ENCODE data around the gene PRELID3B. TPM values are rescaled to one million over a fixed set of nuclear protein-coding genes. Genes with fewer than 3 reads are reported as not detected.

PRELID3B gene
- total RNA-seq, 1 experiment from 2014 or later: 52.6 TPM

- no peaks in the 10 kb centered on the region for H3K23me2 ChIP-seq (ENCODE audit: insufficient read length, low read depth, low read length, poor library complexity, severe bottlenecking)
- H3K9ac ChIP-seq (ENCODE audit: extremely low read depth, insufficient read length, low read length): no peak overlapping the region
- H3K14ac ChIP-seq (ENCODE audit: insufficient read depth, low read length): no peak overlapping the region
- no peak overlapping the region for H3K23ac ChIP-seq (ENCODE audit: insufficient read length, low read depth, low read length)
- H3K4me1 ChIP-seq (ENCODE audit: insufficient read depth, low read length): no peaks in the 10 kb centered on the region
- H4K91ac ChIP-seq (ENCODE audit: insufficient read length, low read depth, low read length): no peak overlapping the region
- no peak overlapping the region for H3K18ac ChIP-seq (ENCODE audit: insufficient read length, low read depth, low read length)
- no peaks in the 10 kb centered on the region for H3K79me2 ChIP-seq (ENCODE audit: insufficient read depth, low read length)
- no peaks in the 10 kb centered on the region for H3K79me1 ChIP-seq (ENCODE audit: insufficient read depth, low read depth, low read length, poor library complexity, severe bottlenecking)
- no peak overlapping the region for H2BK15ac ChIP-seq (ENCODE audit: low read depth, low read length)
- no peak overlapping the region for H3K27ac Mint-ChIP-seq
- no peaks in the 10 kb centered on the region for H3K9me3 Mint-ChIP-seq
- no peak for TF ChIP-seq CTCF (conservative IDR thresholded peaks at IDR 0.05)
- no peak overlapping the region for H2AFZ ChIP-seq (ENCODE audit: low read length)
- H3K4me2 ChIP-seq (ENCODE audit: insufficient read depth, insufficient read length, low read length): no peak overlapping the region
- H4K5ac ChIP-seq (ENCODE audit: insufficient read length, low read depth, low read length): no peak overlapping the region
- H4K20me1 ChIP-seq (ENCODE audit: control insufficient read depth, insufficient read depth, insufficient read length): no peaks in the 10 kb centered on the region
- no peak overlapping the region for H4K8ac ChIP-seq (replicated peaks; ENCODE audit: insufficient read length, low read depth, low read length)
- no peak overlapping the region for H2BK12ac ChIP-seq (ENCODE audit: insufficient read length, low read depth, low read length)
- H3K27me3 Mint-ChIP-seq (ENCODE audit: low read depth): no peaks in the 10 kb centered on the region; the same call in 1 of the 2 replicates
- no peaks in the 10 kb centered on the region for H3K9me3 ChIP-seq (ENCODE audit: control insufficient read depth, low read depth, low read length)
- H2BK5ac ChIP-seq (ENCODE audit: insufficient read length, low read length): no peak overlapping the region
- H3K4me3 Mint-ChIP-seq: no peak overlapping the region
- H3K4ac ChIP-seq (ENCODE audit: low read depth, low read length): no peak overlapping the region
- H3K36me3 Mint-ChIP-seq (ENCODE audit: insufficient read depth in 1 of 3, low read depth in 3 of 3): peaks cover 36 to 89% (median 86%) of the 10 kb centered on the region in 3 experiments
- no peak for DNase-seq
- no peaks in the 10 kb centered on the region for H3K4me1 Mint-ChIP-seq
- WGBS (ENCODE audit: extremely low coverage, insufficient read length, low lambda C conversion rate): no CpG with 5 or more reads among the region's 23 CpGs
- H3K27ac ChIP-seq (ENCODE audit: insufficient read length, low read depth, low read length): no peak overlapping the region
- no peak overlapping the region for H2BK120ac ChIP-seq (ENCODE audit: low read depth, low read length, poor library complexity, severe bottlenecking)
- no peak overlapping the region for H3T11ph ChIP-seq (ENCODE audit: low read length)
- no peaks in the 10 kb centered on the region for H3K27me3 ChIP-seq (ENCODE audit: insufficient read depth, low read length)
- H2BK20ac ChIP-seq (ENCODE audit: low read depth, low read length, poor library complexity, severe bottlenecking): no peak overlapping the region
- no peak overlapping the region for H3K56ac ChIP-seq (ENCODE audit: insufficient read length, low read depth, low read length)
- H2AK5ac ChIP-seq (ENCODE audit: insufficient read length, low read length): no peak overlapping the region
Observed at GRCh38 chr20:58993332-58994248, 49.0 kb downstream of the PRELID3B start.
